ENCODE data around the gene IL1A.
"Not testable (repeated sequence)": the region's sequence is repeated elsewhere in the genome, so short reads cannot be mapped to it uniquely, and the experiment has no call there.

Gene IL1A, protein sequence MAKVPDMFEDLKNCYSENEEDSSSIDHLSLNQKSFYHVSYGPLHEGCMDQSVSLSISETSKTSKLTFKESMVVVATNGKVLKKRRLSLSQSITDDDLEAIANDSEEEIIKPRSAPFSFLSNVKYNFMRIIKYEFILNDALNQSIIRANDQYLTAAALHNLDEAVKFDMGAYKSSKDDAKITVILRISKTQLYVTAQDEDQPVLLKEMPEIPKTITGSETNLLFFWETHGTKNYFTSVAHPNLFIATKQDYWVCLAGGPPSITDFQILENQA

DNA sequence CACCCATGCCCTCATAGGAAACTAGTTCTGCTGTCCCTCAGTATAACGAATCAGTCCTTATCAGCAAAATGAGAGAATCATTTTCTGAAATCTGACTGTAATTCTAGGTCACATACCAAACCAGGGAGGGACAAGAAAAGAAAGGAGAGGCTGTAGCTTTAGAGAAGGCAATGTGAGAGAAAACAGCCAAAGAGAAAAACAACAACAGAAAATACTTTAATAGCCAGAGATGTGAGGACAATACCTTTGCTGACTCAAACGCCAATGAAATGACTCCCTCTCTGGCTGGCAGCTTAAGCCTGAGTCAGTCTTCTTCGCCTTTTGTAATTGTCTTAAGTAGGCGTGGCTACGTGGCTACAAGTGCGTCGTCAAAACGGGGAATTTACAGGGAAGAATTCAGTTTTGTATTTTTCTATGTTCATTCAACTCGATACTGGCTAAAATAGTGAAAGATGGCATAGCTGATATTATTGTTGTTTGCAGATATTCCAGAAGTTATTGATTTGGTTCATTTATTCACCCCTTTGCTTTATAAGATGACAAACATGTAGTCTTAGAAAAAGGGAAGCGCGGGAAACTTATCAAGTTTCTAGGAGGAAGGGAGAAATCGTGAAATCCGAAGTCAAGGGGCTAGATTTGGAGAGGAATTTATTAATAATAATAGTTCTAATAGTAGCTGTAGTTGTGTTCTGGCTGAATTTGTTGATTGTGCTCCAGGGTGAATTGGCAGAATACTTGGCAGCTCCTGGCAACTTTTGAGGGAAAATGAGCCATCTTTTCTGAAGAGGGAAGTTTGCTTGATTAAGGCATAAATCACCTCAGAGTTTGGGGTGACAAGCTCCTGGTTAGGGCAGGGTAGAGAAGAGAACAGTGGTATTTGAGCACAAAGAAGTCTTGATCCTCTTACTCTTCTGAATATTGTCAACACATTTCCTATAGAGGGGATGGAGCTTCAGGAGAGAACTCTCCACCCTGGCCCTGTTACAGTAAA, at the start of gene IL1A:
TSS of gene IL1A (minus strand) at position 295 of the 991 bp plus-strand sequence. CDS start 723 bp downstream, outside the sequence.
- DNase-seq, result no peak

DNA sequence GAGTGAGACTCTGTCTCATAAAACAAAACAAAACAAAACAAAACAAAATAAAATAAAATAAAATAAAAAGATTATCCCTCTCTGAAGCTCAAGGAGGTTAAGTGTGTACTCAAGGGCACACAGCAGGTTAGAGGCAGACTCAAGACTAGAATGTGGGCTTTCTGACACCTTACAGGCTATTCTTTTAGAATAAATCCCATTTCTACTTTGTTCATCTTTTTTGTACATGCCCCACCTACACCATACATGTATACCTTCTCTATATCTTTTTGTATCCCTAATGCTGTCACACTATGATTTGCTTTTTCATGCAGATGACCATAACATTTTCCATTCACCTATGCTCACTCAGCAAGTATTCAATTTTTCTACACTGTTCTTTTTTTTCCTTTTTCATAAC, 49.7 kb upstream of the IL1A start:
- no peak for DNase-seq

DNA sequence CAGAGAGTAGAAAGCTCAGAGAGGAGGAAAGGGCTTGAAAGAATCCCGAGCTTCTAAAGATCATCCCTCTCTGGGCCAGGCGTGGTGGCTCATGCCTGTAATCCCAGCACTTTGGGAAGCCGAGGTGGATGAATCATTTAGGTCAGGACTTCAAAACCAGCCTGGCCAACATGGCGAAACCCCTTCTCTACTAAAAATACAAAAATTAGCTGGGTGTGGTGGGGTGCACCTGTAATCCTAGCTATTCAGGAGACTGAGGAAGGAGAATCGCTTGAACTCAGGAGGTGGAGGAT, 49.3 kb upstream of the IL1A start:
- not testable (repeated sequence) for DNase-seq

DNA sequence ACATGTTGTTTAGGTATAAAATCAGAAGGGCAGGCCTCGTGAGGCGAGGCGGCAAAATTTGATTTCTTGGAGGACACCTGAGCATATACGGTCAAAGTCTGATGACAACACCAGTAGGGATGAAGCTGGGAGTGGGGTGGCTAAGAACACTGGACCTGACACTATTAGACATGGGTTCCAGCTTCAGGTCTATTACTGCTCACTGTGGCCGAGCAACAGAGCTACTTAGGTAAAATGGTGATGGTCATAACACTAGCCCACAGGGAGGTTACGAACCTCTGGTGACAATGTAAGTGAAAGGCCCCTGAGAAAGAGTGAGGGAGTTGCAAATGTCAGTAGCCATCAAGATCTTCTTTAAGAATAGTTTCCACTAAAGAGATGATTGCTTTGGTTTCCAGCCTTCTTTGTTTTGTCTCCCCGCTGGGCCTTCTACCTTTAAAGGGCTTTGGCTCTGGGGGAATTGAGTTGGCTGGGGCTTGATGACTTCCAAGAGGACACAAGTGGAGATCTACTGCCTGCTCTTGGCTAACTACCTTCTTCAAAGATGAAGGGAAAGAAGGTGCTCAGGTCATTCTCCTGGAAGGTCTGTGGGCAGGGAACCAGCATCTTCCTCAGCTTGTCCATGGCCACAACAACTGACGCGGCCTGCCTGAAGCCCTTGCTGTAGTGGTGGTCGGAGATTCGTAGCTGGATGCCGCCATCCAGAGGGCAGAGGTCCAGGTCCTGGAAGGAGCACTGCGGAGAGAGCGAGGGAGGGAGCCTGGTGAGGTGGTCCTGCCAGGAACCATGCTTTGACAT, 48.7 kb upstream of the IL1A start:
- DNase-seq, result no peak

DNA sequence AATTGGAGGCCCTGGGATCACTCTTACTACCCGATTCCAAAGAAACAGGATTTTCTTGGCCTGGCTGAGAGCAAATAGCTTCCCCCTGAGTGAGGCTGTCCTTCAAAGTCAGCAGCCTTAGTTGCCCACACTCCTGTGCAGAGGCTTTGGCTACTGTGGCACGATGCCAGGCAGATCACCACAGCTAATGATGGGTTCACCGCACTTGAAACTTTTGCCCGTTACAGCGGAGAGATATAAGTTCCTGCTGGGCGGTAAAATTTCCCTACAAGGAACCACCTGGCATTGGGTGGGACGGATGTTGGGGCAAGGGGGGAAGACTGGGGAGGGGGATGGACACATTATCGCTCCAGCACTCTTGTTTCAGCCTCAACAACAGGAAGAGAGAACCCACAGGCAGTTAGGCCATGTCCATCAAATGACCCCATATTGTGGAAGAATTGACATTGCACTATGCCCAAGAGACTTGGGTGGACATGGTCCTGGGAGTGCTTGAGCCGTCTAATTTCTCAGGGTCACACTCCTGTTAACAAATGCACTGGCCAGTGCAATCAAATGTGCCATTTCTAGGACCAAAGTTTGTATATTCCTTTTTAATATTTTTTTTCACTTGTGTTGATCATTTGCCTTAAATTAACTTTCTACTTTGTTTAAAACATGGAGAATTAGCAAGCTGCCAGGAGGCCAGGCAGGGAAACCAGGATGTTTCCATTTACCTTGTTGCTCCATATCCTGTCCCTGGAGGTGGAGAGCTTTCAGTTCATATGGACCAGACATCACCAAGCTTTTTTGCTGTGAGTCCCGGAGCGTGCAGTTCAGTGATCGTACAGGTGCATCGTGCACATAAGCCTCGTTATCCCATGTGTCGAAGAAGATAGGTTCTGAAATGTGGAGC, 47.9 kb upstream of the IL1A start:
- no peak for DNase-seq

DNA sequence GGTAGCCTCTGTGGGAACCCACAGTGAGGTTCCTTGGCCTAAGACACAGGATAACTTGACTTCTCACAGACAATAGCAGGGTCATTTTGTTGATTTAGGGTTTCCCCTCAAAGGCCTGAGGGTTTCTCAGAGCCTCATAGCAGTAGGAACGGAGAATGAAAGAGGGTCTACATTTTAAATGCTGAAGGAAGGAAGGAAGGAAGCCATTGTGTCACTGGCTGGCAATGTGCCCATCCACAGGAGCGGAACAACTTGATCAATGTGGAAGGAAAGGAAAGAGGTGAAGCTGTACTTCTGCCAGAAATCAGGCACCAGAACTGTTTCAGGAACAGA, 47.2 kb upstream of the IL1A start:
- no peak for DNase-seq

DNA sequence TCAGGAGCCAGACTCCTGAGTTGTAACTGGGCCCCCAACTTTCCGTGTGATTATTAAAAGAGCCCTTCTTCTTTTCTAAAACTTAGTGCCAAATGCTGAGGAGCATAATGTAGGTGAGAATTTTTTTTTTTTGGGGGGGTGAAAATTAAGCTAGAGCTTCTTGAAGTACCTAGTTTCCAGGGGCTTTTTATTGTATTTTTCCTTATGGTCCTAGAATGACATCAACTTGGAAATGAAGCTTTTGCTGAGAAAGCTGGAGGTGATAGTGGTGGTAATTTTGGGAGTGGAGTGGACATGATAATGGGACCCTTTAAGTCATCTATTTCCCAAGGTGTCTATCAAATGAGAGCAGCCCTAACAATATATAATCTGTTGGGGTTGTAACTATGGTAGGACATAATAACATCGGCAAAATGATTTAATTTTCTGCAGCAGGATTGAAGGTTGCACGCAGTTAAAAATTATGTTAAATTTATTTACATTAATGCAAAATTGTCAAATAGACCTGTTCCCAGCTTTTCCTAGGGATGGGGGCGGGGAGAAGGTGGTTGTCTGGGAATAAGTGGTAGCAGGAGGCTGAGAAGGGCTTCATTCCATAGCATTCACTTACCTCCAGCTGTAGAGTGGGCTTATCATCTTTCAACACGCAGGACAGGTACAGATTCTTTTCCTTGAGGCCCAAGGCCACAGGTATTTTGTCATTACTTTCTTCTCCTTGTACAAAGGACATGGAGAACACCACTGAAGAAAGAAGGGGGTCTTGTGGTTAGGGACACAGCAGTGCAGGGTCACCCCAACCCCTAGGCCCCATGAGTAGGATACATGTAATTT, 46.6 kb upstream of the IL1A start:
- no peak for DNase-seq

DNA sequence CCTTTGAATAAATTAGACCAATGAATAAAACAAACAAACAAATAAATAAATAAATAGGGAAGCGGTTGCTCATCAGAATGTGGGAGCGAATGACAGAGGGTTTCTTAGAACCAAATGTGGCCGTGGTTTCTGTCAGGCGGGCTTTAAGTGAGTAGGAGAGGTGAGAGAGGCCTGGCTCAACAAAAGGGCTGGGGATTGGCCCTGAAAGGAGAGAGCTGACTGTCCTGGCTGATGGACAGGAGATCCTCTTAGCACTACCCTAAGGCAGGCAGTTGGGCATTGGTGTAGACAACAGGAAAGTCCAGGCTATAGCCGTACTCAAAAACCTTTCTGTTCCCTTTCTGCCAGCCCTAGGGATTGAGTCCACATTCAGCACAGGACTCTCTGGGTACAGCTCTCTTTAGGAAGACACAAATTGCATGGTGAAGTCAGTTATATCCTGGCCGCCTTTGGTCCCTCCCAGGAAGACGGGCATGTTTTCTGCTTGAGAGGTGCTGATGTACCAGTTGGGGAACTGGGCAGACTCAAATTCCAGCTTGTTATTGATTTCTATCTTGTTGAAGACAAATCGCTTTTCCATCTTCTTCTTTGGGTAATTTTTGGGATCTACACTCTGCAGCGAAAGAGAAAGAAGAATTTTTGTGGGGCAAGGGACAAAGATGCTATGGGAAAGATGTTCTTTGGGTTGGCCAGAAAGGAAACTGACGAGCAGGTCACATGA, 45.8 kb upstream of the IL1A start:
- DNase-seq, result no peak

DNA sequence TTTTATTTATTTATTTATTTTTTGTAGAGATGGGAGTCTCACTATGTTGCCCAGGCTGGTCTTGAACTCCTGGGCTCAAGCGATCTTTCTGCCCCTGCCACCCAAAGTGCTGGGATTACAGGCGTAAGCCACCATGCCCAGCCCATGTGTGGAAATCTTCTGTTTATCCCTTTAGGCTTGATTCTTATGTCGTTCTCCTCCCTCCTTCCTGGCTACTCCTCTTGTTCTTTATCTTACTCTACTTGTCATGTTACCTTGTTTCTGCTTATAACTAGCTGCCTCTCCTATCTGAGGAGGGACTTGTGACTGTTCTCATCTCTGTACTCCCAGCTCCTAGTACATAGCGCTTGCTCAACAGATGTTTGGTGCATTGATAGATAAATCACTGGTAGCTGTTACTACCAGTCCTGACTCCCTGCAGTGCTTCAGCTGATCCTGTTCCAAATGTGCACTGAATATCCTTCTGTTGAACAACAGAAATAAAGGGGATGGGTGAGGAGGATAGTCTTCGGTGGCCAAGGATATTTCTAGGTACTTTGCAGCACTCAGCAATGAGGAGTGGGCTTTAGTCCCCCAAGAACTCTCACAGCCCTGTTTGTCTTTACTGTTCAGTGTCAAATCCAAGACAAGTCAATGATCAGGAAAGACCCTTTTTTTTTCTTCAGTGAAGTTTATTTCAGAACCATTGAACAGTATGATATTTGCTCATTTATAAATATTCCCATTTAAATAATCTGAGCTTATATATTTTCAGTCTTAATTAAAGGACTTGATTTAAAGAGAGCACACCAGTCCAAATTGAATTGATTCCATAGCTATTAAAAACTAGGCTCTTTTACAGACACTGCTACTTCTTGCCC, 45.0 kb upstream of the IL1A start:
- no peak for DNase-seq

DNA sequence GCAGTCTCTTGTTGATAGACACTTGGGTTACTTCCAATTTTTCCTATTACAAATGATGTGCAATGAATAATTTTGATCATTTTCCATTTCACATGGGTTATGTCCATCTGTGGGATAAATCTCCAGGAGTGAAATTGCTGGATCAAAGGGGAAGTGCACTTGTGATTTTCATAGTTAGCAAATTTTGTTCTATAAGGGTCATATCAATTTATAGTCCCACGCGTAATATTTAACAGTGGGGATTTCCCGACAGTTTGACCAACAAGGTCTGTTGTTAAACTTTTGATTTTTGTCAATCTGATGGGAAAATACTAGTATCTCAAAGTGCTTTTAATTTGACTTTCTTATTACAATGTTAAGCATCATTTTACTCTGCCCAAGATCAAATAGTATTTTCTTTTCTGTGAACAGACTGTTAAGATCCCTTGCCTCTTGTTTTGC, 44.0 kb upstream of the IL1A start:
- no peak for DNase-seq

DNA sequence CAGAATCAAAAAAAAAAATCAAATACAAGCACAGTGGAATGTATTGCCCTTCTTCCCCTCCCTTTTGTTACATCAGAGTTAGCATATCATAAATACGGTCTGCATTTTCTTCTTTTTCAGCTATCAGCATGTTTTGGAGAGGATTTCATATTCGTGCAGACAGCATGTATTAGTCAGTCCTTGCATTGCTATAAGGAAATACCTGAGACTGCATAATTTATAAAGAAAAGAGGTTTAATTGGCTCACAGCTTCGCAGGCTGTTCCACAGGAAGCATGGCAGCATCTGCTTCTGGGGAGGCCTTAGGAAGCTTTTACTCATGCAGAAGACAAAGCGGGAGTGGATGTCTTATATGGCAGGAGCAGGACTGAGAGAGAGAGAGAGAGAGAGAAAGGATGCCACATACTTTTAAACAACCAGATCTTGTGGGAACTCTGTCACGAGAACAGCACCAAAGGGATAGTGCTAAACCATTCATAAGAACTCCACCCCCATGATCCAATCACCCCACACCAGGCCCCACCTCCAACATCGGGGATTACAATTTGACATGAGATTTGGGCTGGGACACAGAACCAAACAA, 43.4 kb upstream of the IL1A start:
- no peak for DNase-seq

DNA sequence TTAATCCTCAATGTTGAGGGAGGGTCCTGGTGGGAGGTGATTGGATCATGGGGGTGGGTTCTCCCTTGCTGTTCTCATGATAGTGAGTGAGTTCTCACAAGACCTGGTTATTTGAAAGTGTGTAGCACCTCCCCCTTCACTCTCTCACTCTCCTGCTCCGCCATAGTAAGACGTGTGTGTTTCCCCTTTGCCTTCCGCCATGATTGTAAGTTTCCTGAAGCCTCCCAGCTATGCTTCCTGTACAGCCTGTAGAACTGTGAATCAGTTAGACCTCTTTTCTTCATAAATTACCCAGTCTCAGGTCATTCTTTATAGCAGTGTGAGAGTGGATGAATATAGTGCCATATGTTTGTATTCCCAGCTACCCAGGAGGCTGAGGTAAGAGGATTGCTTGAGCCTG, 42.7 kb upstream of the IL1A start:
- no peak for DNase-seq

DNA sequence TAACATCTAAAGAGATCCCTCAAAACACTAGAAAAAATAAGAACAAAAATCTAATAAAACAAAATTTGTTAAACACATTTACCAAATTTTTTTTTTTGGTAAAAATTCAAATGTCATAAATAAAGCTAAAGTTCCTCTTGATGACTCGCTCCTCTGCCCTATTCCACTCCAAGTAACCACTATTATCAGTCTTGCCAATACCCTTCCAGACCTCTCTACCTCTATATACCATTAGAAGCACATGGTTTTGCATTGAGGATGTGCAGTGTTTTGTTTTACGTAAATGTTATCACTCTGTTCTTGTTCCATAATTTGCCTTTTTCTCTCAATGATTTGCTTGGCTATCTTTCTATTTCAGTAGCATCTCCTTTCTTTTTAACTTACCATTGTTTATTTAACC, 41.4 kb upstream of the IL1A start:
- DNase-seq, result no peak

DNA sequence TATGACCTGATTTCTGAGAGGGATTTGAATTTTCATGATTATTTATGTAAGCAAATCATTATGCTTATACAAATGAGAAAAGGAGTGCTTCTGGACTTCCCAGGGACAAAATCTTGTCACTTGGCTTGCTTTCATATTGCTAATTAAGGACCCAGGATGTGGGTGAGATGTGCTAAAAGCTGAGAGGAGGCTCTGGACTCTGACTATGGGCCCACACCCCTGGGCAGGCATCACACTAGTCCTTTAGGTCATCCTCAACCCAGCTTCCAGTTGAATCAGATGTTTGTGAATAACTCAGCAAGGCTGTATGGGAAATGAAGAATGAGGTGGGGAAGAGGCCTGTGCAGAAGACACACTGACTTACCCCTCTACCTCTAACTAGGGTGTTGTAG, 40.4 kb upstream of the IL1A start:
- no peak for DNase-seq

DNA sequence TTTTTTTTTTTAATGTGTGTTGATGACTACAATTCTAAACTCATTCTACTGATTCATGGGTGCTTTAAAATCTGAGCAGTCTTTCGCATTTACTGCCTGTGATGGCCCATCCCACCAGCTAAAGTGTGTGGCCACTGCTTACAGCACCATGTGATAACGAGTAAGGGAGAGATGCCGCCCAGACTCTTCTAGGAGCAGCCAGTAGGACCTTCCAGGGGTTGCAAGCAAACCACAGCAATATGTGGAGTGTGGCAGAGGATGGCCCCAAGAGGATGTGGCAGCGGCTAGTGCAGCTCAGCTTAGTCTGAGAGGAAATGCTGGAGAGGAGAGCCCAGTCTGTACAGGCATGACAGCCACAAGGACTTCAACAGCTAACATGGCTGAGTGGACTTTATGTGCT, 37.4 kb upstream of the IL1A start:
- DNase-seq, result no peak

DNA sequence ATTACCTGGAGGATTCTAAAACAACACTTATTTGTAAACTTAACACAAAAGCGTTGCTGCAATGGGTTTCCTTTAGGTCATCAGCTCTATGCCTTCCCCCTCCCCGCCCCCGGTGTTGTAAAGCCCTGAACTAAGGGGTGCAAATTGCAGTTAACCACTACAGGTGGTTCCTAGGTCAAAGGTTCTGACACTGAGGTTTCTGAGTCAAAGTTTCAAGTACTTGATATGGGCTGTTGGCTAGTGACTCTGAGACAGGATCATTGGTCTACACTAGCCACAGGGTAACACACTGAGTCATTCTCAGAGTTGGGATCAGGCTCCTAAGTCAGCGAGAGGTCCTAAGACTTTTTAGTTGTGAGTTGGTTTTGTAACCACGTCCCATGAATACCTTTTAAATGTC, 36.8 kb upstream of the IL1A start:
- no peak for DNase-seq

DNA sequence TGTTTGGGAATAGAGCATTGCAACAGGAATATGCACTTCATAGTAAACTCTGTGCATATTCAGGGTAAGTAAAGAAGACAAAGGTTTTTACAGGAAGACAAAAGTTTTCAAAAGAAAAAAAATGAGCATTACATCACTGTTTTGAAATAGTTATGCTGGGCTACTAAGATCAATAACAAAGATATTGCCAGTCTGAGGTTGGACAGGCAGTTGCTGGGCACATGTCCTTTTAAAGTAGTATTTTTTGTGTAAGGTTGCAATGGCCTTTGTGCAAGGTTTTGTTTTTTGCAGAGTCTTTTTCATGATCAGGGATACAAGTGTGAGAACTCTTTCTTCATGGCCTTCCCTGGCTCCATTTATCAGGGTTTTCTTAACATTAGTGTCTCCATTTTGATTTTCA, 36.0 kb upstream of the IL1A start:
- no peak for DNase-seq

DNA sequence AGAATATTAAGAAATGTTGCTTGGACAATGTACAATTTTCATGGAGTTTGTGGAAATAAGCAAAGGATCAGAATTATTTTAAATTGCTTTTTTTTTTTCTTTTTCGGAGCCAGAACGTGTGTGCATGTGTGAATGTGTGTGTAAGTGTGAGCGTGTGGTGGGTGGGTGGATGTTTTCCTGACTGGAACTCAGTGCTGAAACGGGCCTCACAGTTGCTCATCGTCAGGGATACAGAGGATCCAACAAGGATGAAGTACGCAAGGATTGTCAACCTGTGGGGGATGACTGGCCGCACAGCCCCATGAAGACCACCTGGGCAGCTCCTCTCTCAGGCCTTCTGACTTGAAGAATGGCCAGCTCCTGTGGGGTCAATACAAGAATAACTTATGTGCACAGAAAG, 34.8 kb upstream of the IL1A start:
- DNase-seq, result no peak

DNA sequence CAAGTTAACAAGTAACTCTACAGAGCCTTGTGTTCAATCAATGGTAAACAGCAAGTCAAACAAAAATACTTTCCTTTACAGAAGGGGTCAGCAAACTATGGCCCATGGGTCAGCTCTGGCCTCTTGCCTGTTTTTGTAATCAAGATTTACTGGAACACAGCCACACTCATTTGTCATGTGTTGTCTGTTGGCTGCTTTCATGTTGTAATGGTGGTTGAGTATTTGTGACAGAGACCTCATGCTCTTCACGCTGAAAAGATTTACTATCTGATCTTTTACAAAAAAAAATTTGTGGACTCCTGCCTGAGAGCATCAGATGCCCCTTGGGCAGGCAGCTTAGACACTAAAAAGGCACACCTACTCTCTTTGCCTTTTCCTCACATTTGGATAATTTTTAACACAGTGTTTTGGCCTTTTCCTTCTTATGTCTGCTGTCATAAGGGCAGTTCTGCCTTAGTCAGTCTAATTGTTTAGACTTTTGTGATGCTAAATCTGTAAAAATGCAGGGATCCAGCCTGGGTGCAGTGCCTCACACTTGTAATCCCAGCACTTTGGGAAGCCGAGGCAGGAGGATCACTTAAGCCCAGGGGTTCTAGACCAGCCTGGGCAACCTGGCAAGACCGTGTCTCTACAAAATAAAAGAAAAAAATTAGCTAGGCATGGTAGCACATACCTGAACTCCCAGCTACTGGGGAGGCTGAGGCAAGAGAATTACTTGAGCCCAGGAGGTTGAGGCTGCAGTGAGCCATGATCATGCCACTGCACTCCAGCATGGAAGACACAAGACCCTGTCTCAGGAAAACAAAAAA, 34.0 kb upstream of the IL1A start:
- no peak for DNase-seq
